WTC11 (cell line): ENCODE results near the gene SLC22A31. TPM values are rescaled to one million over a fixed set of nuclear protein-coding genes. Genes with fewer than 3 reads are reported as not detected.

Experiments
- CBFB ChIP-seq: sonication (generic); formaldehyde crosslinking; IDR thresholded peaks from 2 replicates; pipeline ENCODE4 v1.8.1; 2022; ENCODE audit warnings: mild to moderate bottlenecking, low read depth, missing genetic modification reagents
- CREB1 ChIP-seq: sonication (generic); formaldehyde crosslinking; IDR thresholded peaks from 2 replicates; pipeline ENCODE4 v1.8.0; 2023; ENCODE audit warnings: mild to moderate bottlenecking, missing genetic modification reagents
- ESRRA ChIP-seq: sonication (generic); formaldehyde crosslinking; IDR thresholded peaks from 2 replicates; pipeline ENCODE4 v1.8.1; 2022; ENCODE audit warnings: mild to moderate bottlenecking, missing genetic modification reagents, borderline replicate concordance
- FOXJ3 ChIP-seq: sonication (generic); formaldehyde crosslinking; IDR thresholded peaks from 2 replicates; pipeline ENCODE4 v1.9.0; 2021; ENCODE audit warnings: missing genetic modification reagents, mild to moderate bottlenecking, borderline replicate concordance
- FOXK1 ChIP-seq: sonication (generic); formaldehyde crosslinking; IDR thresholded peaks from 2 replicates; pipeline ENCODE4 v1.8.0; 2022; ENCODE audit warnings: mild to moderate bottlenecking, moderate library complexity, missing genetic modification reagents
- IRF2 ChIP-seq: sonication (generic); formaldehyde crosslinking; IDR thresholded peaks from 2 replicates; pipeline ENCODE4 v1.8.0; 2022; ENCODE audit warnings: low read depth, missing genetic modification reagents, borderline replicate concordance
- JAZF1 ChIP-seq: fragments of 250-450 bp; sonication (Bioruptor Pico); IDR thresholded peaks from 2 replicates; pipeline ENCODE4 v1.9.0; 2021; ENCODE audit warnings: moderate library complexity, mild to moderate bottlenecking, inconsistent platforms
- NR1H2 ChIP-seq: sonication (generic); formaldehyde crosslinking; IDR thresholded peaks from 2 replicates; pipeline ENCODE4 v1.9.0; 2021; ENCODE audit warnings: mild to moderate bottlenecking, moderate library complexity, missing genetic modification reagents
- OVOL2 ChIP-seq: fragments of 250-450 bp; sonication (Bioruptor Pico); IDR thresholded peaks from 2 replicates; pipeline ENCODE4 v1.9.0; 2021; ENCODE audit warnings: mild to moderate bottlenecking, borderline replicate concordance
- TP53 ChIP-seq: sonication (generic); formaldehyde crosslinking; IDR thresholded peaks from 2 replicates; pipeline ENCODE4 v1.8.1; 2023; ENCODE audit warnings: mild to moderate bottlenecking, missing genetic modification reagents
- ZNF396 ChIP-seq: fragments of 250-450 bp; sonication (Bioruptor Pico); IDR thresholded peaks from 2 replicates; pipeline ENCODE4 v1.8.0; 2021; ENCODE audit warnings: mild to moderate bottlenecking, moderate library complexity, borderline replicate concordance
- ZNF671 ChIP-seq: fragments of 250-450 bp; sonication (Bioruptor Pico); IDR thresholded peaks from 2 replicates; pipeline ENCODE4 v1.8.0; 2021; ENCODE audit warnings: mild to moderate bottlenecking
- total RNA-seq: library from RNA; stranded (reverse); gene quantifications from 3 replicates; pipeline ENCODE4 v1.2.3, GENCODE V29; 2021
- TF ChIP-seq, protein P1 (sequence below): sonication (generic); formaldehyde crosslinking; conservative IDR thresholded peaks from 2 replicates; pipeline ENCODE4 v1.8.1; 2023; ENCODE audit warnings: mild to moderate bottlenecking, low read depth, missing genetic modification reagents, moderate library complexity
- TF ChIP-seq, protein P2 (sequence below): sonication (generic); formaldehyde crosslinking; IDR thresholded peaks from 2 replicates; pipeline ENCODE4 v1.8.1; 2023; ENCODE audit warnings: mild to moderate bottlenecking, missing genetic modification reagents, borderline replicate concordance
- TF ChIP-seq, protein P3 (sequence below): fragments of 250-450 bp; sonication (Bioruptor Pico); IDR thresholded peaks from 2 replicates; pipeline ENCODE4 v1.8.0; 2021; ENCODE audit warnings: mild to moderate bottlenecking
- TF ChIP-seq, protein P4 (sequence below): fragments of 250-450 bp; sonication (Bioruptor Pico); IDR thresholded peaks from 2 replicates; pipeline ENCODE4 v1.9.0; 2021; ENCODE audit warnings: moderate library complexity, mild to moderate bottlenecking, inconsistent platforms, borderline replicate concordance
- TF ChIP-seq, protein P5 (sequence below): sonication (generic); formaldehyde crosslinking; IDR thresholded peaks from 2 replicates; pipeline ENCODE4 v1.8.0; 2022; ENCODE audit warnings: mild to moderate bottlenecking, missing genetic modification reagents
- TF ChIP-seq, protein P6 (sequence below): fragments of 200-600 bp; IDR thresholded peaks from 2 replicates; pipeline ENCODE4 v1.8.0; 2022; ENCODE audit warnings: antibody characterized with exemption
- TF ChIP-seq, protein P7 (sequence below): sonication (generic); formaldehyde crosslinking; IDR thresholded peaks from 2 replicates; pipeline ENCODE4 v1.8.1; 2023; ENCODE audit warnings: mild to moderate bottlenecking, missing genetic modification reagents, moderate library complexity

The SLC22A31 gene
- total RNA-seq, 1 experiment from 2014 or later: 12.1 TPM

DNA sequence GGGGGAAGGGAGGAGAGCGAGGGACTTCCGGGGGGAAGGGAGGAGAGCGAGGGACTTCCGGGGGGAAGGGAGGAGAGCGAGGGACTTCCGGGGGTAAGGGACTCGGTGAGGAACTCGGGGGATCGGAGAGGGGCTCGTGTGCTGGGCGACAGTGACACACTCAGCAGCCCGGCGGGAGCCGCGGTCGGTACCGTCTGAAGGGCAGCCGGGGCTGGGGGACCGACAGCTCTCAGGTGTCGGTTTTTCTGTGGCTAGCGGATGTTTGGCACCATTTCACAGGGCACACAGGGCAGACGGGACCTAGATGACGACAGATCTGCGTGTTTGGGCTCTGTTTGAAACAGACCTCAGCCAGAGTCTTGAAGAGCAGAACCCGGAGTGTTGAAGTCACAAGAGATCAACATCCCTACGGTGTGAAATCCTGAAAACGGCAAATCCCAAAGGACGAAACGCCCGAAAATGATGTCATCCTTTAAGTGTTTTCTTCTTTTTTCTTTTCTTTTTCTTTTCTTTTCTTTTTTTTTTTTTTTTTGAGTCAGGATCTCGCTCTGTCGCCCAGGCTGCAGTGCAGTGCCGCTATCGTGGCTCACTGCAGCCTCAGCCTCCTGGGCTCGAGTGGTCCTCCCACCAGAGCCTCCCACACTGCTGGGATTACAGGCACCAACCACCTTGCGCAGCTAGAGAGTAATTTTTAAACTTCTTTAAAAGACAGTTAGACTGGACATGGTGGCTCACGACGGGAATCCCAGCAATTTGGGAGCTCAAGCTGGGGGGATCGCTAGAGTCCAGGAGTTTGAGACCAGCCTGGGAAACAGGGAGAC, 41.1 kb upstream of the SLC22A31 start (continued):
- TF ChIP-seq, protein P1, sequence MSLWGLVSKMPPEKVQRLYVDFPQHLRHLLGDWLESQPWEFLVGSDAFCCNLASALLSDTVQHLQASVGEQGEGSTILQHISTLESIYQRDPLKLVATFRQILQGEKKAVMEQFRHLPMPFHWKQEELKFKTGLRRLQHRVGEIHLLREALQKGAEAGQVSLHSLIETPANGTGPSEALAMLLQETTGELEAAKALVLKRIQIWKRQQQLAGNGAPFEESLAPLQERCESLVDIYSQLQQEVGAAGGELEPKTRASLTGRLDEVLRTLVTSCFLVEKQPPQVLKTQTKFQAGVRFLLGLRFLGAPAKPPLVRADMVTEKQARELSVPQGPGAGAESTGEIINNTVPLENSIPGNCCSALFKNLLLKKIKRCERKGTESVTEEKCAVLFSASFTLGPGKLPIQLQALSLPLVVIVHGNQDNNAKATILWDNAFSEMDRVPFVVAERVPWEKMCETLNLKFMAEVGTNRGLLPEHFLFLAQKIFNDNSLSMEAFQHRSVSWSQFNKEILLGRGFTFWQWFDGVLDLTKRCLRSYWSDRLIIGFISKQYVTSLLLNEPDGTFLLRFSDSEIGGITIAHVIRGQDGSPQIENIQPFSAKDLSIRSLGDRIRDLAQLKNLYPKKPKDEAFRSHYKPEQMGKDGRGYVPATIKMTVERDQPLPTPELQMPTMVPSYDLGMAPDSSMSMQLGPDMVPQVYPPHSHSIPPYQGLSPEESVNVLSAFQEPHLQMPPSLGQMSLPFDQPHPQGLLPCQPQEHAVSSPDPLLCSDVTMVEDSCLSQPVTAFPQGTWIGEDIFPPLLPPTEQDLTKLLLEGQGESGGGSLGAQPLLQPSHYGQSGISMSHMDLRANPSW (CRISPR knock-in tag): no peak
- TF ChIP-seq FOXJ3 (CRISPR knock-in tag) (no peak), CBFB (CRISPR knock-in tag) (0 out of 2 replicates have a peak, but pooled peaks have one; percentile 22), FOXK1 (CRISPR knock-in tag) (peak; percentile 69), CREB1 (0 out of 2 replicates have a peak, but pooled peaks have one; percentile 11), OVOL2 (CRISPR knock-in tag) (no peak), NR1H2 (CRISPR knock-in tag) (no peak), ZNF396 (no peak), ESRRA (no peak), IRF2 (CRISPR knock-in tag) (no peak), ZNF671 (CRISPR knock-in tag) (no peak), JAZF1 (no peak), TP53 (no peak)
- TF ChIP-seq, protein P2, sequence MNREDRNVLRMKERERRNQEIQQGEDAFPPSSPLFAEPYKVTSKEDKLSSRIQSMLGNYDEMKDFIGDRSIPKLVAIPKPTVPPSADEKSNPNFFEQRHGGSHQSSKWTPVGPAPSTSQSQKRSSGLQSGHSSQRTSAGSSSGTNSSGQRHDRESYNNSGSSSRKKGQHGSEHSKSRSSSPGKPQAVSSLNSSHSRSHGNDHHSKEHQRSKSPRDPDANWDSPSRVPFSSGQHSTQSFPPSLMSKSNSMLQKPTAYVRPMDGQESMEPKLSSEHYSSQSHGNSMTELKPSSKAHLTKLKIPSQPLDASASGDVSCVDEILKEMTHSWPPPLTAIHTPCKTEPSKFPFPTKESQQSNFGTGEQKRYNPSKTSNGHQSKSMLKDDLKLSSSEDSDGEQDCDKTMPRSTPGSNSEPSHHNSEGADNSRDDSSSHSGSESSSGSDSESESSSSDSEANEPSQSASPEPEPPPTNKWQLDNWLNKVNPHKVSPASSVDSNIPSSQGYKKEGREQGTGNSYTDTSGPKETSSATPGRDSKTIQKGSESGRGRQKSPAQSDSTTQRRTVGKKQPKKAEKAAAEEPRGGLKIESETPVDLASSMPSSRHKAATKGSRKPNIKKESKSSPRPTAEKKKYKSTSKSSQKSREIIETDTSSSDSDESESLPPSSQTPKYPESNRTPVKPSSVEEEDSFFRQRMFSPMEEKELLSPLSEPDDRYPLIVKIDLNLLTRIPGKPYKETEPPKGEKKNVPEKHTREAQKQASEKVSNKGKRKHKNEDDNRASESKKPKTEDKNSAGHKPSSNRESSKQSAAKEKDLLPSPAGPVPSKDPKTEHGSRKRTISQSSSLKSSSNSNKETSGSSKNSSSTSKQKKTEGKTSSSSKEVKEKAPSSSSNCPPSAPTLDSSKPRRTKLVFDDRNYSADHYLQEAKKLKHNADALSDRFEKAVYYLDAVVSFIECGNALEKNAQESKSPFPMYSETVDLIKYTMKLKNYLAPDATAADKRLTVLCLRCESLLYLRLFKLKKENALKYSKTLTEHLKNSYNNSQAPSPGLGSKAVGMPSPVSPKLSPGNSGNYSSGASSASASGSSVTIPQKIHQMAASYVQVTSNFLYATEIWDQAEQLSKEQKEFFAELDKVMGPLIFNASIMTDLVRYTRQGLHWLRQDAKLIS (CRISPR knock-in tag): no peak
- TF ChIP-seq, protein P3, sequence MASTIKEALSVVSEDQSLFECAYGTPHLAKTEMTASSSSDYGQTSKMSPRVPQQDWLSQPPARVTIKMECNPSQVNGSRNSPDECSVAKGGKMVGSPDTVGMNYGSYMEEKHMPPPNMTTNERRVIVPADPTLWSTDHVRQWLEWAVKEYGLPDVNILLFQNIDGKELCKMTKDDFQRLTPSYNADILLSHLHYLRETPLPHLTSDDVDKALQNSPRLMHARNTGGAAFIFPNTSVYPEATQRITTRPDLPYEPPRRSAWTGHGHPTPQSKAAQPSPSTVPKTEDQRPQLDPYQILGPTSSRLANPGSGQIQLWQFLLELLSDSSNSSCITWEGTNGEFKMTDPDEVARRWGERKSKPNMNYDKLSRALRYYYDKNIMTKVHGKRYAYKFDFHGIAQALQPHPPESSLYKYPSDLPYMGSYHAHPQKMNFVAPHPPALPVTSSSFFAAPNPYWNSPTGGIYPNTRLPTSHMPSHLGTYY (CRISPR knock-in tag): no peak
- TF ChIP-seq, protein P4, sequence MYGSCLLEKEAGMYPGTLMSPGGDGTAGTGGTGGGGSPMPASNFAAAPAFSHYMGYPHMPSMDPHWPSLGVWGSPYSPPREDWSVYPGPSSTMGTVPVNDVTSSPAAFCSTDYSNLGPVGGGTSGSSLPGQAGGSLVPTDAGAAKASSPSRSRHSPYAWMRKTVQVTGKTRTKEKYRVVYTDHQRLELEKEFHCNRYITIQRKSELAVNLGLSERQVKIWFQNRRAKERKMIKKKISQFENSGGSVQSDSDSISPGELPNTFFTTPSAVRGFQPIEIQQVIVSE (CRISPR knock-in tag): no peak
- TF ChIP-seq, protein P5, sequence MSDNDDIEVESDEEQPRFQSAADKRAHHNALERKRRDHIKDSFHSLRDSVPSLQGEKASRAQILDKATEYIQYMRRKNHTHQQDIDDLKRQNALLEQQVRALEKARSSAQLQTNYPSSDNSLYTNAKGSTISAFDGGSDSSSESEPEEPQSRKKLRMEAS (CRISPR knock-in tag): peak; percentile 34; the same call in 1 of the 2 replicates
- TF ChIP-seq, protein P6, sequence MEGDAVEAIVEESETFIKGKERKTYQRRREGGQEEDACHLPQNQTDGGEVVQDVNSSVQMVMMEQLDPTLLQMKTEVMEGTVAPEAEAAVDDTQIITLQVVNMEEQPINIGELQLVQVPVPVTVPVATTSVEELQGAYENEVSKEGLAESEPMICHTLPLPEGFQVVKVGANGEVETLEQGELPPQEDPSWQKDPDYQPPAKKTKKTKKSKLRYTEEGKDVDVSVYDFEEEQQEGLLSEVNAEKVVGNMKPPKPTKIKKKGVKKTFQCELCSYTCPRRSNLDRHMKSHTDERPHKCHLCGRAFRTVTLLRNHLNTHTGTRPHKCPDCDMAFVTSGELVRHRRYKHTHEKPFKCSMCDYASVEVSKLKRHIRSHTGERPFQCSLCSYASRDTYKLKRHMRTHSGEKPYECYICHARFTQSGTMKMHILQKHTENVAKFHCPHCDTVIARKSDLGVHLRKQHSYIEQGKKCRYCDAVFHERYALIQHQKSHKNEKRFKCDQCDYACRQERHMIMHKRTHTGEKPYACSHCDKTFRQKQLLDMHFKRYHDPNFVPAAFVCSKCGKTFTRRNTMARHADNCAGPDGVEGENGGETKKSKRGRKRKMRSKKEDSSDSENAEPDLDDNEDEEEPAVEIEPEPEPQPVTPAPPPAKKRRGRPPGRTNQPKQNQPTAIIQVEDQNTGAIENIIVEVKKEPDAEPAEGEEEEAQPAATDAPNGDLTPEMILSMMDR: no peak
- TF ChIP-seq, protein P7, sequence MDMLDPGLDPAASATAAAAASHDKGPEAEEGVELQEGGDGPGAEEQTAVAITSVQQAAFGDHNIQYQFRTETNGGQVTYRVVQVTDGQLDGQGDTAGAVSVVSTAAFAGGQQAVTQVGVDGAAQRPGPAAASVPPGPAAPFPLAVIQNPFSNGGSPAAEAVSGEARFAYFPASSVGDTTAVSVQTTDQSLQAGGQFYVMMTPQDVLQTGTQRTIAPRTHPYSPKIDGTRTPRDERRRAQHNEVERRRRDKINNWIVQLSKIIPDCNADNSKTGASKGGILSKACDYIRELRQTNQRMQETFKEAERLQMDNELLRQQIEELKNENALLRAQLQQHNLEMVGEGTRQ (CRISPR knock-in tag): no peak
- TF ChIP-seq, all 79 proteins: peak for 14
